ENCODE data around the gene MAB21L4. TPM values are rescaled to one million over a fixed set of nuclear protein-coding genes. Genes with fewer than 3 reads are reported as not detected.
"Not testable (repeated sequence)": the region's sequence is repeated elsewhere in the genome, so short reads cannot be mapped to it uniquely, and the experiment has no call there.

The MAB21L4 gene
- total and polyA plus RNA-seq, 9 donors = 0.04 to 0.48 (median 0.23) TPM; not detected in 4

GRCh38 chr2:240846873-240847595 lies 48.9 kb downstream of the MAB21L4 start:
- DNase-seq = no peak
- no peak overlapping the region for H3K27ac ChIP-seq
- H3K9me3 ChIP-seq = no peaks in the 10 kb centered on the region
- intact Hi-C loops (cut with DNase I) = no loop called here
- no peaks in the 10 kb centered on the region for H3K27me3 ChIP-seq
- H3K4me1 ChIP-seq (ENCODE audit: insufficient read depth) = no peaks in the 10 kb centered on the region
- WGBS, 3 donors = 62 to 72% (median 68%) methylated on average over 5 of the region's 5 CpGs
- no peak for TF ChIP-seq EP300 (IDR thresholded peaks at IDR 0.05)
- no peak for TF ChIP-seq CTCF (IDR thresholded peaks at IDR 0.05)
- TF ChIP-seq POLR2A (IDR thresholded peaks at IDR 0.05) = no peak
- no peak overlapping the region for H3K4me3 ChIP-seq
- H3K36me3 ChIP-seq = no peaks in the 10 kb centered on the region

- H3K36me3 ChIP-seq; H3K27me3 ChIP-seq; DNase-seq; H3K4me1 ChIP-seq (ENCODE audit: insufficient read depth); H3K9me3 ChIP-seq; intact Hi-C loops (cut with DNase I); H3K27ac ChIP-seq; H3K4me3 ChIP-seq: not testable (repeated sequence)
- 71 to 89% (median 77%) methylated on average over 2 of the region's 2 CpGs for WGBS, 3 donors
Measured at GRCh38 chr2:240846309-240846708, 49.6 kb downstream of the MAB21L4 start.

- peak in 4 of 5 donors; percentile 38 to 60 (median 57) for DNase-seq
Measured at GRCh38 chr2:240840435-240841060, 55.4 kb downstream of the MAB21L4 start.

GRCh38 chr2:240839152-240840143 lies 56.5 kb downstream of the MAB21L4 start:
- Histone ChIP-seq H3K36me3 (no peaks in the 10 kb centered on the region), H3K27ac (no peak overlapping the region), H3K4me1 (ENCODE audit: insufficient read depth) (no peaks in the 10 kb centered on the region), H3K9me3 (no peaks in the 10 kb centered on the region), H3K4me3 (no peak overlapping the region), H3K27me3 (no peaks in the 10 kb centered on the region)
- intact Hi-C loops (cut with DNase I) = no loop called here
- 78 to 88% (median 85%) methylated on average over 28 of the region's 28 CpGs for WGBS, 3 donors
- peak in 1 of 5 donors; percentile 14 for DNase-seq
- TF ChIP-seq EP300 (IDR thresholded peaks at IDR 0.05) (no peak), POLR2A (IDR thresholded peaks at IDR 0.05) (no peak), CTCF (IDR thresholded peaks at IDR 0.05) (no peak)

More at GRCh38 chr2:240840435-240841060, 55.4 kb downstream of the MAB21L4 start:
- H3K27ac ChIP-seq = no peak overlapping the region
- H3K4me3 ChIP-seq = no peak overlapping the region
- no peak for TF ChIP-seq EP300 (IDR thresholded peaks at IDR 0.05)
- TF ChIP-seq CTCF (IDR thresholded peaks at IDR 0.05) = peak; percentile 16 to 54 (median 41)
- intact Hi-C loops (cut with DNase I) = no loop called here
- H3K4me1 ChIP-seq (ENCODE audit: insufficient read depth) = no peaks in the 10 kb centered on the region
- no peaks in the 10 kb centered on the region for H3K36me3 ChIP-seq
- H3K9me3 ChIP-seq = no peaks in the 10 kb centered on the region
- no peaks in the 10 kb centered on the region for H3K27me3 ChIP-seq
- WGBS, 3 donors = 27 to 37% (median 34%) methylated on average over 9 of the region's 9 CpGs
